ENCODE measurements around the gene SPAG16. TPM values are rescaled to one million over a fixed set of nuclear protein-coding genes. Genes with fewer than 3 reads are reported as not detected.

Gene SPAG16
- total RNA-seq, 2 donors from 2014 or later, result 27.1 to 29.2 TPM

DNA sequence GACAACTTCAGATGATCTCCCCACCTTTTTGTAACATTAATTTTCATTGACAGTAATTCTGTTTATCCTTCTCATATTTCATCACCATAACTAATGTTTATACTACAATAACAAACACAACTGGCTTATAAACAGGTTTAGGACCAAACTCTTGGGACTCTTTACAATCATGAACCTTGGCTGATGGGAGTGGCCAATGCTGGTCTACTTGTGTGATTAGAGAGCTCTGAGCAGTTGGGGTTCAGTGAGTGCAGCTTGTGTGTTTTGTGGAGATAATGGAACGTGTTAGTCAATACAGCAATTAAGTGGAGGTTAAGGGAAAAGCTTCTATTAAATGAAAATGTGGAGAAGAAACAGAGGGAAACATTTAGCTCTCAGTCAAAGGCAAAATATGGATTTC lies 207.1 kb downstream of the SPAG16 start:
- intact Hi-C loops (cut with DNase I), result no loop called here
- no peak overlapping the region for H3K4me3 ChIP-seq
- TF ChIP-seq POLR2A (IDR thresholded peaks at IDR 0.05) (no peak), POLR2AphosphoS5 (IDR thresholded peaks at IDR 0.05) (no peak)
- TF ChIP-seq, protein P1, sequence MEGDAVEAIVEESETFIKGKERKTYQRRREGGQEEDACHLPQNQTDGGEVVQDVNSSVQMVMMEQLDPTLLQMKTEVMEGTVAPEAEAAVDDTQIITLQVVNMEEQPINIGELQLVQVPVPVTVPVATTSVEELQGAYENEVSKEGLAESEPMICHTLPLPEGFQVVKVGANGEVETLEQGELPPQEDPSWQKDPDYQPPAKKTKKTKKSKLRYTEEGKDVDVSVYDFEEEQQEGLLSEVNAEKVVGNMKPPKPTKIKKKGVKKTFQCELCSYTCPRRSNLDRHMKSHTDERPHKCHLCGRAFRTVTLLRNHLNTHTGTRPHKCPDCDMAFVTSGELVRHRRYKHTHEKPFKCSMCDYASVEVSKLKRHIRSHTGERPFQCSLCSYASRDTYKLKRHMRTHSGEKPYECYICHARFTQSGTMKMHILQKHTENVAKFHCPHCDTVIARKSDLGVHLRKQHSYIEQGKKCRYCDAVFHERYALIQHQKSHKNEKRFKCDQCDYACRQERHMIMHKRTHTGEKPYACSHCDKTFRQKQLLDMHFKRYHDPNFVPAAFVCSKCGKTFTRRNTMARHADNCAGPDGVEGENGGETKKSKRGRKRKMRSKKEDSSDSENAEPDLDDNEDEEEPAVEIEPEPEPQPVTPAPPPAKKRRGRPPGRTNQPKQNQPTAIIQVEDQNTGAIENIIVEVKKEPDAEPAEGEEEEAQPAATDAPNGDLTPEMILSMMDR (IDR thresholded peaks at IDR 0.05), result no peak
- WGBS, result 57% methylated on average over 1 of the region's 1 CpG
- H3K36me3 ChIP-seq, result no peaks in the 10 kb centered on the region
- H3K9me3 ChIP-seq, result no peaks in the 10 kb centered on the region
- DNase-seq (ENCODE audit: low spot score), result no peak
- no peaks in the 10 kb centered on the region for H3K4me1 ChIP-seq (replicated peaks)
- H3K27me3 ChIP-seq (replicated peaks; ENCODE audit: insufficient read depth), result no peaks in the 10 kb centered on the region
- no peak overlapping the region for H3K27ac ChIP-seq

DNA sequence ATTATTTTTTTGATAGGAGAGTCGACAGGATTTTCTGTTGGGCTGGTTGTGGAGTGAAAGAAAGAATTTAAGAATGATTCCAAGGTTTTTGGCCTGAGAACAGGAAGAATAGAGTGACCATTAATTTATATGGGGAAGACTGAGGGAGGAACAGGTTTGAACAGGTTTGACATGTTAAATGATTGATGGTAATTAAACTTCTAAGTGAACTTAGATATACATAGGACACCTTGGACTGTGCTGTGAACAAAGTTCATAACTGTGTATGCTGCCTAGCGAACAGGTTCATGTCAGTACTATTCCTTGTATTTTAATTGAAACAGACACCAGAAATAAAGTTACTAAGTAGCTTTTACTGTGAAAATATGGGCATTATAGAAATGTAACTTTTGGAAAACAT lies 212.0 kb downstream of the SPAG16 start:
- WGBS, result 63% methylated on average over 2 of the region's 2 CpGs
- TF ChIP-seq POLR2A (IDR thresholded peaks at IDR 0.05), result no peak
- no peak for TF ChIP-seq POLR2AphosphoS5 (IDR thresholded peaks at IDR 0.05)
- TF ChIP-seq, protein P1 (IDR thresholded peaks at IDR 0.05), result no peak

DNA sequence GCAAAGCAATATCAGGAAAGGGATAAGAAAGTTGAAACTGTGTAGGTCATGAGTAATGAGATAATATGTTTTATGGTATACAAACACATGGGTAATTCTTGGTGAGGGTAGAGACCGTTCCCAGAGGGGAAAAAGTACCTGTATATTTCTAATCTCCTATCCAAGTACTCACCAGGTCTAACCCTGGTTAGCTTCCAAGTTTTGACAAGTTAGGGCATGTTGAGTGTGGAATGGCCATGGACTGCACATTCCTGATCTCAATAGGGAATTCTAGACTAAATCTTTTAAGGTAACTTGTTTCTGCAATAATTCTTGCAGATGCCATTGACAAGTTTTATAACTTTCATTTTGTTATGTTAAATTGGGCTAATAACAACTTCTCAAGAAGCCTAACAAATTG lies 216.6 kb downstream of the SPAG16 start:
- no peaks in the 10 kb centered on the region for H3K27me3 ChIP-seq (replicated peaks; ENCODE audit: insufficient read depth)
- intact Hi-C loops (cut with DNase I), result no loop called here
- TF ChIP-seq POLR2AphosphoS5 (IDR thresholded peaks at IDR 0.05) (no peak), POLR2A (IDR thresholded peaks at IDR 0.05) (no peak)
- TF ChIP-seq, protein P1 (IDR thresholded peaks at IDR 0.05), result no peak
- H3K4me3 ChIP-seq, result no peak overlapping the region
- H3K36me3 ChIP-seq, result no peaks in the 10 kb centered on the region
- DNase-seq (ENCODE audit: low spot score), result no peak
- WGBS, result 68% methylated on average over 1 of the region's 1 CpG
- no peaks in the 10 kb centered on the region for H3K4me1 ChIP-seq (replicated peaks)
- H3K9me3 ChIP-seq, result no peaks in the 10 kb centered on the region
- H3K27ac ChIP-seq, result no peak overlapping the region

More for the DNA sequence above, 212.0 kb downstream of the SPAG16 start:
- H3K4me1 ChIP-seq (replicated peaks), result no peaks in the 10 kb centered on the region
- no peaks in the 10 kb centered on the region for H3K9me3 ChIP-seq
- no peaks in the 10 kb centered on the region for H3K27me3 ChIP-seq (replicated peaks; ENCODE audit: insufficient read depth)
- no peak for DNase-seq (ENCODE audit: low spot score)
- no peak overlapping the region for H3K27ac ChIP-seq
- intact Hi-C loops (cut with DNase I), result no loop called here
- no peaks in the 10 kb centered on the region for H3K36me3 ChIP-seq
- no peak overlapping the region for H3K4me3 ChIP-seq

DNA sequence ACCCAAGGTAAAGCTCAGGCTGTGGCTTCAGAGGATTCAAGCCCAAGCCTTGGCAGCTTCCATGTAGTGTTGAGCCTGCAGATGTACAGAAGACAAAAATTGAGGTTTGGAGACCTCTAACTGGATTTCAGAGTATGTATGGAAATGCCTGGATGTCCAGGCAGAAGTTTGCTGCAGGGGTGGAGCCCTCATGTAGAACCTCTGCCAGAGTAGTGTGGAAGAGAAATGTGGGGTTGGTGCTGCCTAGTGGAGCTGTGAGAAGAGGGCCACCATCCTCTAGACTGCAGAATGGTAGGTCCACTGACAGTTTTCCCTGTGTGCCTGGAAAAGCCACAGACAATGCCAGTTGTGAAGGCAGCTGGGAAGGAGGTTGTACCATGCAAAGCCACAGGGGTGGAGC lies 239.9 kb downstream of the SPAG16 start:
- Histone ChIP-seq H3K27me3 (replicated peaks; ENCODE audit: insufficient read depth) (no peaks in the 10 kb centered on the region), H3K4me1 (replicated peaks) (no peaks in the 10 kb centered on the region), H3K36me3 (no peaks in the 10 kb centered on the region), H3K9me3 (no peaks in the 10 kb centered on the region), H3K4me3 (no peak overlapping the region), H3K27ac (no peak overlapping the region)
- intact Hi-C loops (cut with DNase I), result no loop called here
- TF ChIP-seq POLR2AphosphoS5 (IDR thresholded peaks at IDR 0.05), result no peak
- TF ChIP-seq POLR2A (IDR thresholded peaks at IDR 0.05), result no peak
- TF ChIP-seq, protein P1 (IDR thresholded peaks at IDR 0.05), result no peak
- DNase-seq (ENCODE audit: low spot score), result no peak

DNA sequence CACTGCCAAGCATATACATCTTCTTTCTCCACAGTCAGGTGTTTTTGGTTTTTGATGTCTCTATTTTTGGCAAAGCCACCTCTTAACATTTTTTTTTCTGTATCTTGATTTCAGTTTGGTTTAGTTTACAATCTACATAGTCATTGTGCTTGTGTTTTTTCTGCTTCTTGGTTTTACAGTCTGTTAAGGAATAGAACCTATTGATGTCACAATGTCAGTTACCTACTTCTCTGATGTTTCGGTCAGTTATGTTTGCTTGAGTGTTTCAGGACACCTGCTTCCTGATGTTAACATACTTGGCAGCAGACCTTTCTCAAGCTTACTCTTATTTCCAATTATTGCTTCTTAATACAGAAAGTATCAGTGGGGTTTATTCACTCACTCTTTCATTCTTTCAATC lies 253.3 kb downstream of the SPAG16 start:
- H3K36me3 ChIP-seq, result no peaks in the 10 kb centered on the region
- no peaks in the 10 kb centered on the region for H3K4me1 ChIP-seq (replicated peaks)
- no peaks in the 10 kb centered on the region for H3K27me3 ChIP-seq (replicated peaks; ENCODE audit: insufficient read depth)
- no peak overlapping the region for H3K4me3 ChIP-seq
- 42% methylated on average over 1 of the region's 1 CpG for whole genome bisulfite sequencing
- no peak for TF ChIP-seq POLR2AphosphoS5 (IDR thresholded peaks at IDR 0.05)
- no peak for TF ChIP-seq POLR2A (IDR thresholded peaks at IDR 0.05)
- TF ChIP-seq, protein P1 (IDR thresholded peaks at IDR 0.05), result no peak
- DNase-seq (ENCODE audit: low spot score), result no peak
- intact Hi-C loops (cut with DNase I), result no loop called here
- H3K9me3 ChIP-seq, result no peaks in the 10 kb centered on the region
- no peak overlapping the region for H3K27ac ChIP-seq

All from prostate gland (tissue), 2 donors.